ENCODE measurements around the gene OCIAD1.

DNA sequence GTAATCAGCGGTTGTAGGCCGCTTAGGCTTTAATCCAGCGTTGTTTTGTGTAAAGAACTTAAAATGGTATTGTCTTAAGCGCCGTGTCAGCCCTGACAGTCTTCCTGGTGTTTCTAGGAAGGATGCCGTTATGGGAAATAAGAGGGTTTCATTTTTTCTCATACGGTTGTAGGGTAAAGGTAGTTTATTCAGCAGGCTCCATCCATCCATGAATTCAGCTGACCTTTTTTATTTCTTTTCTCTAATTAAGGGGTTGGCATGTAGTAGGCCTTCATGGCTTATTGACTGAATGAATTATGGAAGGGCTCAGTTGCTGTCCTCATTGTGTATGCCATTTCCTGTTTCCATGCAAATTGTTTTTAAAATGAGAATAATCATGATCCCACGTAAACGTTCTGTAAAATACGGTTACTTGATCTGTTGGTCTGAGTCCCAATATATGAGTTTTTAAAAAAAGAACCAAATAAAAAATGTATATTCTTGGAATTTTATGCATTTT, 693 bp downstream of the OCIAD1 start:
- TF ChIP-seq POLR2A (IDR thresholded peaks at IDR 0.05; ENCODE audit: low read length), result no peak
- TF ChIP-seq GATA1 (IDR thresholded peaks at IDR 0.05; ENCODE audit: low read depth, low read length), result no peak
